ENCODE data around the gene FLRT2.

The FLRT2 gene

GRCh38 chr14:85556267-85556666 is 26.3 kb downstream of the FLRT2 start:
- no peaks in the 10 kb centered on the region for H3K4me1 ChIP-seq (ENCODE audit: control insufficient read depth in 1 of 2, insufficient read depth in 2 of 2, low read length in 2 of 2)
- H3K27me3 ChIP-seq (ENCODE audit: control insufficient read depth in 1 of 2, insufficient read depth in 2 of 2, low read length in 2 of 2), result no peaks in the 10 kb centered on the region
- no peak overlapping the region for H3K9ac ChIP-seq (ENCODE audit: low read depth in 1 of 2, low read length in 2 of 2)
- H3K36me3 ChIP-seq (ENCODE audit: control insufficient read depth in 1 of 2, insufficient read depth in 2 of 2, low read length in 2 of 2), result no peaks in the 10 kb centered on the region
- no peak overlapping the region for H3K4me3 ChIP-seq (ENCODE audit: low read depth in 1 of 2, low read length in 2 of 2)
- H3K9me3 ChIP-seq (ENCODE audit: control insufficient read depth in 1 of 2, low read length in 2 of 2), result peaks cover 4% of the 10 kb centered on the region in 2 donors
- no peak overlapping the region for H3K27ac ChIP-seq (ENCODE audit: low read depth, low read length)

- Histone ChIP-seq H3K27me3 (ENCODE audit: control insufficient read depth in 1 of 2, insufficient read depth in 2 of 2, low read length in 2 of 2) (no peaks in the 10 kb centered on the region), H3K4me3 (ENCODE audit: low read depth in 1 of 2, low read length in 2 of 2) (no peak overlapping the region), H3K9me3 (ENCODE audit: control insufficient read depth in 1 of 2, low read length in 2 of 2) (peaks cover 4 to 7% of the 10 kb centered on the region in 2 donors)
These were observed 28.6 kb downstream of the FLRT2 start for GRCh38 chr14:85558505-85558904.

GRCh38 chr14:85562630-85563029 is 32.7 kb downstream of the FLRT2 start:
- Histone ChIP-seq H3K9me3 (ENCODE audit: control insufficient read depth in 1 of 2, low read length in 2 of 2) (peaks cover 6 to 9% of the 10 kb centered on the region in 2 donors), H3K36me3 (ENCODE audit: control insufficient read depth in 1 of 2, insufficient read depth in 2 of 2, low read length in 2 of 2) (no peaks in the 10 kb centered on the region), H3K27me3 (ENCODE audit: control insufficient read depth in 1 of 2, insufficient read depth in 2 of 2, low read length in 2 of 2) (no peaks in the 10 kb centered on the region), H3K4me3 (ENCODE audit: low read depth in 1 of 2, low read length in 2 of 2) (no peak overlapping the region), H3K9ac (ENCODE audit: low read depth in 1 of 2, low read length in 2 of 2) (no peak overlapping the region), H3K4me1 (ENCODE audit: control insufficient read depth in 1 of 2, insufficient read depth in 2 of 2, low read length in 2 of 2) (no peaks in the 10 kb centered on the region), H3K27ac (ENCODE audit: low read depth, low read length) (no peak overlapping the region)

More at GRCh38 chr14:85558505-85558904, 28.6 kb downstream of the FLRT2 start:
- Histone ChIP-seq H3K36me3 (ENCODE audit: control insufficient read depth in 1 of 2, insufficient read depth in 2 of 2, low read length in 2 of 2) (no peaks in the 10 kb centered on the region), H3K27ac (ENCODE audit: low read depth, low read length) (no peak overlapping the region), H3K4me1 (ENCODE audit: control insufficient read depth in 1 of 2, insufficient read depth in 2 of 2, low read length in 2 of 2) (no peaks in the 10 kb centered on the region), H3K9ac (ENCODE audit: low read depth in 1 of 2, low read length in 2 of 2) (no peak overlapping the region)

GRCh38 chr14:85564841-85565527 is 35.0 kb downstream of the FLRT2 start:
- Histone ChIP-seq H3K36me3 (ENCODE audit: control insufficient read depth in 1 of 2, insufficient read depth in 2 of 2, low read length in 2 of 2) (no peaks in the 10 kb centered on the region), H3K9ac (ENCODE audit: low read depth in 1 of 2, low read length in 2 of 2) (no peak overlapping the region), H3K27ac (ENCODE audit: low read depth, low read length) (no peak overlapping the region), H3K9me3 (ENCODE audit: control insufficient read depth in 1 of 2, low read length in 2 of 2) (peaks cover 5 to 9% of the 10 kb centered on the region in 2 donors), H3K4me3 (ENCODE audit: low read depth in 1 of 2, low read length in 2 of 2) (no peak overlapping the region), H3K27me3 (ENCODE audit: control insufficient read depth in 1 of 2, insufficient read depth in 2 of 2, low read length in 2 of 2) (no peaks in the 10 kb centered on the region), H3K4me1 (ENCODE audit: control insufficient read depth in 1 of 2, insufficient read depth in 2 of 2, low read length in 2 of 2) (no peaks in the 10 kb centered on the region)

GRCh38 chr14:85565862-85566296 is 35.9 kb downstream of the FLRT2 start:
- H3K4me1 ChIP-seq (ENCODE audit: control insufficient read depth in 1 of 2, insufficient read depth in 2 of 2, low read length in 2 of 2), result no peaks in the 10 kb centered on the region
- no peaks in the 10 kb centered on the region for H3K36me3 ChIP-seq (ENCODE audit: control insufficient read depth in 1 of 2, insufficient read depth in 2 of 2, low read length in 2 of 2)
- no peaks in the 10 kb centered on the region for H3K27me3 ChIP-seq (ENCODE audit: control insufficient read depth in 1 of 2, insufficient read depth in 2 of 2, low read length in 2 of 2)
- H3K4me3 ChIP-seq (ENCODE audit: low read depth in 1 of 2, low read length in 2 of 2), result no peak overlapping the region
- H3K9me3 ChIP-seq (ENCODE audit: control insufficient read depth in 1 of 2, low read length in 2 of 2), result peaks cover 5 to 9% of the 10 kb centered on the region in 2 donors
- no peak overlapping the region for H3K27ac ChIP-seq (ENCODE audit: low read depth, low read length)
- H3K9ac ChIP-seq (ENCODE audit: low read depth in 1 of 2, low read length in 2 of 2), result no peak overlapping the region

GRCh38 chr14:85566603-85567002 is 36.7 kb downstream of the FLRT2 start:
- Histone ChIP-seq H3K27me3 (ENCODE audit: control insufficient read depth in 1 of 2, insufficient read depth in 2 of 2, low read length in 2 of 2) (no peaks in the 10 kb centered on the region), H3K9ac (ENCODE audit: low read depth in 1 of 2, low read length in 2 of 2) (no peak overlapping the region), H3K9me3 (ENCODE audit: control insufficient read depth in 1 of 2, low read length in 2 of 2) (peaks cover 5 to 9% of the 10 kb centered on the region in 2 donors), H3K27ac (ENCODE audit: low read depth, low read length) (no peak overlapping the region), H3K4me1 (ENCODE audit: control insufficient read depth in 1 of 2, insufficient read depth in 2 of 2, low read length in 2 of 2) (no peaks in the 10 kb centered on the region), H3K4me3 (ENCODE audit: low read depth in 1 of 2, low read length in 2 of 2) (no peak overlapping the region), H3K36me3 (ENCODE audit: control insufficient read depth in 1 of 2, insufficient read depth in 2 of 2, low read length in 2 of 2) (no peaks in the 10 kb centered on the region)

- H3K9ac ChIP-seq (ENCODE audit: low read depth in 1 of 2, low read length in 2 of 2), result no peak overlapping the region
- H3K27ac ChIP-seq (ENCODE audit: low read depth, low read length), result no peak overlapping the region
- H3K36me3 ChIP-seq (ENCODE audit: control insufficient read depth in 1 of 2, insufficient read depth in 2 of 2, low read length in 2 of 2), result no peaks in the 10 kb centered on the region
- no peaks in the 10 kb centered on the region for H3K27me3 ChIP-seq (ENCODE audit: control insufficient read depth in 1 of 2, insufficient read depth in 2 of 2, low read length in 2 of 2)
- peaks cover 3 to 11% of the 10 kb centered on the region in 2 donors for H3K9me3 ChIP-seq (ENCODE audit: control insufficient read depth in 1 of 2, low read length in 2 of 2)
- no peak overlapping the region for H3K4me3 ChIP-seq (ENCODE audit: low read depth in 1 of 2, low read length in 2 of 2)
- no peaks in the 10 kb centered on the region for H3K4me1 ChIP-seq (ENCODE audit: control insufficient read depth in 1 of 2, insufficient read depth in 2 of 2, low read length in 2 of 2)
These were observed 42.1 kb downstream of the FLRT2 start for GRCh38 chr14:85572011-85572410.

- H3K4me3 ChIP-seq (ENCODE audit: low read depth in 1 of 2, low read length in 2 of 2), result no peak overlapping the region
- no peaks in the 10 kb centered on the region for H3K36me3 ChIP-seq (ENCODE audit: control insufficient read depth in 1 of 2, insufficient read depth in 2 of 2, low read length in 2 of 2)
- no peaks in the 10 kb centered on the region for H3K27me3 ChIP-seq (ENCODE audit: control insufficient read depth in 1 of 2, insufficient read depth in 2 of 2, low read length in 2 of 2)
- no peak overlapping the region for H3K27ac ChIP-seq (ENCODE audit: low read depth, low read length)
- no peaks in the 10 kb centered on the region for H3K4me1 ChIP-seq (ENCODE audit: control insufficient read depth in 1 of 2, insufficient read depth in 2 of 2, low read length in 2 of 2)
- no peak overlapping the region for H3K9ac ChIP-seq (ENCODE audit: low read depth in 1 of 2, low read length in 2 of 2)
- peaks cover 3 to 11% of the 10 kb centered on the region in 2 donors for H3K9me3 ChIP-seq (ENCODE audit: control insufficient read depth in 1 of 2, low read length in 2 of 2)
These were observed 42.9 kb downstream of the FLRT2 start for GRCh38 chr14:85572845-85573244.

GRCh38 chr14:85573406-85573805 is 43.5 kb downstream of the FLRT2 start:
- Histone ChIP-seq H3K4me3 (ENCODE audit: low read depth in 1 of 2, low read length in 2 of 2) (no peak overlapping the region), H3K9me3 (ENCODE audit: control insufficient read depth in 1 of 2, low read length in 2 of 2) (peaks cover 3 to 11% of the 10 kb centered on the region in 2 donors), H3K4me1 (ENCODE audit: control insufficient read depth in 1 of 2, insufficient read depth in 2 of 2, low read length in 2 of 2) (no peaks in the 10 kb centered on the region), H3K27me3 (ENCODE audit: control insufficient read depth in 1 of 2, insufficient read depth in 2 of 2, low read length in 2 of 2) (no peaks in the 10 kb centered on the region), H3K36me3 (ENCODE audit: control insufficient read depth in 1 of 2, insufficient read depth in 2 of 2, low read length in 2 of 2) (no peaks in the 10 kb centered on the region), H3K27ac (ENCODE audit: low read depth, low read length) (no peak overlapping the region), H3K9ac (ENCODE audit: low read depth in 1 of 2, low read length in 2 of 2) (no peak overlapping the region)

GRCh38 chr14:85574853-85575616 is 45.1 kb downstream of the FLRT2 start:
- no peak overlapping the region for H3K4me3 ChIP-seq (ENCODE audit: low read depth in 1 of 2, low read length in 2 of 2)
- H3K4me1 ChIP-seq (ENCODE audit: control insufficient read depth in 1 of 2, insufficient read depth in 2 of 2, low read length in 2 of 2), result no peaks in the 10 kb centered on the region
- H3K27me3 ChIP-seq (ENCODE audit: control insufficient read depth in 1 of 2, insufficient read depth in 2 of 2, low read length in 2 of 2), result no peaks in the 10 kb centered on the region
- no peaks in the 10 kb centered on the region for H3K36me3 ChIP-seq (ENCODE audit: control insufficient read depth in 1 of 2, insufficient read depth in 2 of 2, low read length in 2 of 2)
- no peak overlapping the region for H3K27ac ChIP-seq (ENCODE audit: low read depth, low read length)
- H3K9me3 ChIP-seq (ENCODE audit: control insufficient read depth in 1 of 2, low read length in 2 of 2), result peaks cover 0 to 11% of the 10 kb centered on the region in 2 donors
- no peak overlapping the region for H3K9ac ChIP-seq (ENCODE audit: low read depth in 1 of 2, low read length in 2 of 2)
